Neural cell (in vitro differentiated cells): ENCODE data around the gene ACSS1.

Source experiments
- POLR2AphosphoS5 ChIP-seq: IDR thresholded peaks from 2 replicates; pipeline ENCODE4 v1.6.1; 2012
- TF ChIP-seq, protein P1 (sequence below): fragments of 450-650 bp; IDR thresholded peaks from 2 replicates; pipeline ENCODE4 v1.5.1; 2014; ENCODE audit warnings: antibody characterized with exemption, mild to moderate bottlenecking, moderate library complexity; ENCODE audit not compliant: poor library complexity, severe bottlenecking

DNA sequence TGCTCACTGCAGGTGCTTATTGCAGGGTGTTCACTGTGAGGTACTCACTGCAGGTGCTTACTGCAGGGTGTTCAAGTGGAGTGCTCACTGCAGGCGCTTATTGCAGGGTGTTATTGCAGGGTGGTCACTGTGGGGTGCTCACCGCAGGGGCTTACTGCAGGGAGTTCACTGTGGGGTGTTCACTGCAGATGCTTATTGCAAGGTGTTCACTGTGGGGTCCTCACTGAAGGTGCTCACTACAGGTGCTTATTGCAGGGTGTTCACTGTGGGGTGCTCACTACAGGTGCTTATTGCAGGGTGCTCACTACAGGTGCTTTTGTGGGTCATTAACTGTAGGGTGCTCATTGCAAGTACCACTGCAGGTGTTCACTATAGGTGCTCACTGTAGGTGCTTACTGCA is 85.6 kb downstream of the ACSS1 start:
- TF ChIP-seq, protein P1, sequence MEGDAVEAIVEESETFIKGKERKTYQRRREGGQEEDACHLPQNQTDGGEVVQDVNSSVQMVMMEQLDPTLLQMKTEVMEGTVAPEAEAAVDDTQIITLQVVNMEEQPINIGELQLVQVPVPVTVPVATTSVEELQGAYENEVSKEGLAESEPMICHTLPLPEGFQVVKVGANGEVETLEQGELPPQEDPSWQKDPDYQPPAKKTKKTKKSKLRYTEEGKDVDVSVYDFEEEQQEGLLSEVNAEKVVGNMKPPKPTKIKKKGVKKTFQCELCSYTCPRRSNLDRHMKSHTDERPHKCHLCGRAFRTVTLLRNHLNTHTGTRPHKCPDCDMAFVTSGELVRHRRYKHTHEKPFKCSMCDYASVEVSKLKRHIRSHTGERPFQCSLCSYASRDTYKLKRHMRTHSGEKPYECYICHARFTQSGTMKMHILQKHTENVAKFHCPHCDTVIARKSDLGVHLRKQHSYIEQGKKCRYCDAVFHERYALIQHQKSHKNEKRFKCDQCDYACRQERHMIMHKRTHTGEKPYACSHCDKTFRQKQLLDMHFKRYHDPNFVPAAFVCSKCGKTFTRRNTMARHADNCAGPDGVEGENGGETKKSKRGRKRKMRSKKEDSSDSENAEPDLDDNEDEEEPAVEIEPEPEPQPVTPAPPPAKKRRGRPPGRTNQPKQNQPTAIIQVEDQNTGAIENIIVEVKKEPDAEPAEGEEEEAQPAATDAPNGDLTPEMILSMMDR, result no peak
- no peak for TF ChIP-seq POLR2AphosphoS5
